Liver (tissue), 9 donors: ENCODE measurements around the gene CACNA1C. TPM values are rescaled to one million over a fixed set of nuclear protein-coding genes. Genes with fewer than 3 reads are reported as not detected.

Experiments used
- DNase-seq: peaks from one replicate; pipeline ENCODE4 v3.0.0-alpha.2; 2017; ENCODE audit warnings: low spot score
- H3K27ac ChIP-seq, 2 donors: one replicate each; pipeline ENCODE4 v1.7.0; 2013; ENCODE audit warnings: inconsistent platforms in 2 of 2, low read length in 2 of 2, control low read depth in 1 of 2, low read depth in 1 of 2, mild to moderate bottlenecking in 1 of 2
- H3K27me3 ChIP-seq, 4 donors: one replicate each; pipeline versions ENCODE4 v1.6.1 to v1.7.0; 2013; ENCODE audit warnings: low read length in 3 of 4, inconsistent platforms in 1 of 4, mild to moderate bottlenecking in 1 of 4, moderate library complexity in 1 of 4; ENCODE audit not compliant: control insufficient read depth in 4 of 4, insufficient read depth in 4 of 4
- H3K36me3 ChIP-seq, 4 donors: one replicate each; pipeline versions ENCODE4 v1.6.1 to v1.7.0; 2013; ENCODE audit warnings: low read length in 3 of 4, mild to moderate bottlenecking in 3 of 4, low read depth in 1 of 4, moderate library complexity in 1 of 4; ENCODE audit not compliant: control insufficient read depth in 4 of 4, insufficient read depth in 3 of 4
- H3K4me1 ChIP-seq, 4 donors: one replicate each; pipeline versions ENCODE4 v1.6.1 to v1.7.0; 2013; ENCODE audit warnings: low read length in 3 of 4, mild to moderate bottlenecking in 3 of 4, moderate library complexity in 1 of 4; ENCODE audit not compliant: control insufficient read depth in 4 of 4, insufficient read depth in 4 of 4
- H3K4me3 ChIP-seq, 3 donors: one replicate each; pipeline versions ENCODE4 v1.6.1 to v1.7.0; 2013; ENCODE audit warnings: low read length in 3 of 3, control low read depth in 1 of 3, low read depth in 1 of 3, mild to moderate bottlenecking in 1 of 3
- H3K9ac ChIP-seq, 2 donors: one replicate each; pipeline ENCODE4 v1.7.0; 2013; ENCODE audit warnings: low read length in 2 of 2, mild to moderate bottlenecking in 2 of 2, moderate library complexity in 2 of 2, control low read depth in 1 of 2, low read depth in 1 of 2
- H3K9me3 ChIP-seq, 4 donors: one replicate each; pipeline versions ENCODE4 v1.6.1 to v1.7.0; 2013; ENCODE audit warnings: low read length in 3 of 4; ENCODE audit not compliant: control insufficient read depth in 4 of 4
- EGR1 ChIP-seq, 2 donors: IDR thresholded peaks; 2 replicates each; pipeline ENCODE4 v1.6.1; 2016 to 2018; ENCODE audit warnings: antibody characterized with exemption in 2 of 2, low read depth in 2 of 2
- FOXA1 ChIP-seq: IDR thresholded peaks from 2 replicates; pipeline ENCODE4 v1.6.1; 2016; ENCODE audit warnings: antibody characterized with exemption
- FOXA2 ChIP-seq: IDR thresholded peaks from 2 replicates; pipeline ENCODE4 v1.6.1; 2016; ENCODE audit warnings: antibody characterized with exemption
- GABPA ChIP-seq, 2 donors: IDR thresholded peaks in 1 of 2; conservative IDR thresholded peaks in 1 of 2; 2 replicates each; pipeline ENCODE4 v1.6.1; 2016; ENCODE audit warnings: antibody characterized with exemption in 2 of 2, mild to moderate bottlenecking in 1 of 2, moderate library complexity in 1 of 2
- HNF4A ChIP-seq, 2 donors: conservative IDR thresholded peaks; 2 replicates each; pipeline ENCODE4 v1.6.1; 2016; ENCODE audit warnings: antibody characterized with exemption in 2 of 2, mild to moderate bottlenecking in 2 of 2
- HNF4G ChIP-seq: IDR thresholded peaks from 2 replicates; pipeline ENCODE4 v1.6.1; 2016; ENCODE audit warnings: antibody characterized with exemption
- JUND ChIP-seq, 2 donors: IDR thresholded peaks; 2 replicates each; pipeline ENCODE4 v1.6.1; 2016; ENCODE audit warnings: antibody characterized with exemption in 2 of 2
- NR2F2 ChIP-seq: IDR thresholded peaks from 2 replicates; pipeline ENCODE4 v1.6.1; 2016; ENCODE audit warnings: antibody characterized with exemption
- RAD21 ChIP-seq, 2 donors: IDR thresholded peaks; 2 replicates each; pipeline ENCODE4 v1.6.1; 2016; ENCODE audit warnings: antibody characterized with exemption in 2 of 2, mild to moderate bottlenecking in 2 of 2
- RXRA ChIP-seq, 2 donors: IDR thresholded peaks; 2 replicates each; pipeline ENCODE4 v1.6.1; 2017 to 2018; ENCODE audit warnings: antibody characterized with exemption in 2 of 2, mild to moderate bottlenecking in 1 of 2
- SP1 ChIP-seq: IDR thresholded peaks from 2 replicates; pipeline ENCODE4 v1.6.1; 2018; ENCODE audit warnings: antibody characterized with exemption, mild to moderate bottlenecking
- TAF1 ChIP-seq: conservative IDR thresholded peaks from 2 replicates; pipeline ENCODE4 v1.6.1; 2016; ENCODE audit warnings: antibody characterized with exemption, mild to moderate bottlenecking
- YY1 ChIP-seq: IDR thresholded peaks from 2 replicates; pipeline ENCODE4 v1.6.1; 2016; ENCODE audit warnings: antibody characterized with exemption, mild to moderate bottlenecking
- WGBS: extraction: QIAGEN DNeasy Blood & Tissue Kit; methylation state at CpG from one replicate; pipeline ENCODE4 v1.1.7; 2013; 5-methylcytosine and 5-hydroxymethylcytosine counted together
- polyA plus RNA-seq, 2 donors: library from polyadenylated mRNA; stranded (reverse) in 1 of 2; unstranded in 1 of 2; fragments of 200-250 nt in 1 of 2; fragments of >200 nt in 1 of 2; fragmentation: Nextera tagmentation in 1 of 2; extraction: Ambion mirVana in 1 of 2; gene quantifications; one replicate each; pipeline versions ENCODE4 v1.2.1 to v1.2.3, GENCODE V29; 2013 to 2015
- total RNA-seq, 2 donors: library from RNA; depleted of rRNA; stranded (reverse); fragments of >200 nt; gene quantifications; one replicate each; pipeline ENCODE4 v1.2.3, GENCODE V29; 2014
- TF ChIP-seq, protein P1 (sequence below): fragments of 150-350 bp; IDR thresholded peaks from 2 replicates; pipeline ENCODE4 v1.5.1; 2017; ENCODE audit warnings: improper control_type of control experiment, low read depth, low read length; ENCODE audit not compliant: missing input control
- TF ChIP-seq, protein P2 (sequence below): IDR thresholded peaks from 2 replicates; pipeline ENCODE4 v1.6.1; 2016; ENCODE audit warnings: antibody characterized with exemption
- TF ChIP-seq, protein P3 (sequence below): IDR thresholded peaks from 2 replicates; pipeline ENCODE4 v1.6.1; 2016; ENCODE audit warnings: antibody characterized with exemption
- TF ChIP-seq, protein P4 (sequence below): IDR thresholded peaks from 2 replicates; pipeline ENCODE4 v1.6.1; 2016; ENCODE audit warnings: antibody characterized with exemption, mild to moderate bottlenecking
- TF ChIP-seq, protein P5 (sequence below): IDR thresholded peaks from 2 replicates; pipeline ENCODE4 v1.6.1; 2016; ENCODE audit warnings: antibody characterized with exemption
- donor health status: healthy.
- donor health status: healthy.
- donor health status: healthy.
- donor health status: healthy.
- donor health status: healthy.

The CACNA1C gene
- total and polyA plus RNA-seq, 4 donors: 0.23 to 1.9 (median 0.41) TPM

- Histone ChIP-seq H3K9ac (no peak overlapping the region), H3K27me3 (no peaks in the 10 kb centered on the region), H3K9me3 (no peaks in the 10 kb centered on the region), H3K36me3 (no peaks in the 10 kb centered on the region), H3K4me1 (no peaks in the 10 kb centered on the region), H3K4me3 (no peak overlapping the region), H3K27ac (no peak overlapping the region)
- 90% methylated on average over 9 of the region's 9 CpGs for WGBS
- TF ChIP-seq, protein P1, sequence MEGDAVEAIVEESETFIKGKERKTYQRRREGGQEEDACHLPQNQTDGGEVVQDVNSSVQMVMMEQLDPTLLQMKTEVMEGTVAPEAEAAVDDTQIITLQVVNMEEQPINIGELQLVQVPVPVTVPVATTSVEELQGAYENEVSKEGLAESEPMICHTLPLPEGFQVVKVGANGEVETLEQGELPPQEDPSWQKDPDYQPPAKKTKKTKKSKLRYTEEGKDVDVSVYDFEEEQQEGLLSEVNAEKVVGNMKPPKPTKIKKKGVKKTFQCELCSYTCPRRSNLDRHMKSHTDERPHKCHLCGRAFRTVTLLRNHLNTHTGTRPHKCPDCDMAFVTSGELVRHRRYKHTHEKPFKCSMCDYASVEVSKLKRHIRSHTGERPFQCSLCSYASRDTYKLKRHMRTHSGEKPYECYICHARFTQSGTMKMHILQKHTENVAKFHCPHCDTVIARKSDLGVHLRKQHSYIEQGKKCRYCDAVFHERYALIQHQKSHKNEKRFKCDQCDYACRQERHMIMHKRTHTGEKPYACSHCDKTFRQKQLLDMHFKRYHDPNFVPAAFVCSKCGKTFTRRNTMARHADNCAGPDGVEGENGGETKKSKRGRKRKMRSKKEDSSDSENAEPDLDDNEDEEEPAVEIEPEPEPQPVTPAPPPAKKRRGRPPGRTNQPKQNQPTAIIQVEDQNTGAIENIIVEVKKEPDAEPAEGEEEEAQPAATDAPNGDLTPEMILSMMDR: no peak
- TF ChIP-seq FOXA1 (no peak), TAF1 (no peak), SP1 (no peak), FOXA2 (no peak)
- DNase-seq: no peak
Observed at GRCh38 chr12:2455410-2455809, 402.6 kb downstream of the CACNA1C start.

DNA sequence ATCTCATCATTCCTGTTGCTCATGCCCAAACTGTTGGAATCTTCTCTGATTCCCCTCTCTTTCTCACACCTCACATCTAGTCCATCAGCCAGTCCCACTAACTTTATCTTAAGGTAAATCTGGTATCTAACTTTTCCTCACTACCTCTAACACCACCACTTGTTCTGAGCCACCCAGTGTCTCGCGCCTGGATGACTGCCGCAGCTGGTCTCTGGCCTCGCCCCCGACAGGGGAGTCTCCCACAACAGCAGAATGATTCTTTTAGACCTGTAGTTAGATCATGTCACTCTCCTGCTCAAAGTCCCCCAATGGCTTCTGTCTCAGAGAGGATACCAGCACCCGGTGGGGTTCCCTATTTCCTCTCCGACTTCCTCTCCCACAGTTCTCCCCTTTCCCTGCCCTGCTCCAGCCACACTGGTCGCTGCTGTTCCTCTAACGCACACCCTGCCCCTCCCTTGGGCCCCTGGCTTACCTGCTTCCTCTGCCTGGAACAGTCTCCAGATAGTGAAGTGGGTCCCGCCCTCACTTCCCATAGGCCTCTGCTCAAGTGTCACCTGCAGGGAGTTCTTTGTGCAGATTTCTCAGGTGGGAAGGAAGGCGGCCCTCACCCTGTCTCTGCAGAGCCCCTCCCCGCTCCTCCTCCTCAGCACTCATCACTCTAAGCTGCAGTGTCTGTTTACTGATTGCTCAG lies 403.5 kb downstream of the CACNA1C start:
- Histone ChIP-seq H3K27ac (no peak overlapping the region), H3K4me3 (no peak overlapping the region), H3K9ac (no peak overlapping the region), H3K27me3 (no peaks in the 10 kb centered on the region), H3K4me1 (no peaks in the 10 kb centered on the region), H3K9me3 (no peaks in the 10 kb centered on the region), H3K36me3 (no peaks in the 10 kb centered on the region)
- no peak for TF ChIP-seq HNF4A (conservative IDR thresholded peaks at IDR 0.05)
- TF ChIP-seq, protein P2, sequence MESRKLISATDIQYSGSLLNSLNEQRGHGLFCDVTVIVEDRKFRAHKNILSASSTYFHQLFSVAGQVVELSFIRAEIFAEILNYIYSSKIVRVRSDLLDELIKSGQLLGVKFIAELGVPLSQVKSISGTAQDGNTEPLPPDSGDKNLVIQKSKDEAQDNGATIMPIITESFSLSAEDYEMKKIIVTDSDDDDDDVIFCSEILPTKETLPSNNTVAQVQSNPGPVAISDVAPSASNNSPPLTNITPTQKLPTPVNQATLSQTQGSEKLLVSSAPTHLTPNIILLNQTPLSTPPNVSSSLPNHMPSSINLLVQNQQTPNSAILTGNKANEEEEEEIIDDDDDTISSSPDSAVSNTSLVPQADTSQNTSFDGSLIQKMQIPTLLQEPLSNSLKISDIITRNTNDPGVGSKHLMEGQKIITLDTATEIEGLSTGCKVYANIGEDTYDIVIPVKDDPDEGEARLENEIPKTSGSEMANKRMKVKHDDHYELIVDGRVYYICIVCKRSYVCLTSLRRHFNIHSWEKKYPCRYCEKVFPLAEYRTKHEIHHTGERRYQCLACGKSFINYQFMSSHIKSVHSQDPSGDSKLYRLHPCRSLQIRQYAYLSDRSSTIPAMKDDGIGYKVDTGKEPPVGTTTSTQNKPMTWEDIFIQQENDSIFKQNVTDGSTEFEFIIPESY: no peak
- TF ChIP-seq, protein P3, sequence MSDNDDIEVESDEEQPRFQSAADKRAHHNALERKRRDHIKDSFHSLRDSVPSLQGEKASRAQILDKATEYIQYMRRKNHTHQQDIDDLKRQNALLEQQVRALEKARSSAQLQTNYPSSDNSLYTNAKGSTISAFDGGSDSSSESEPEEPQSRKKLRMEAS: no peak
- TF ChIP-seq RXRA (IDR thresholded peaks at IDR 0.05): no peak
- TF ChIP-seq EGR1 (IDR thresholded peaks at IDR 0.05; ENCODE audit: low read depth in 2 of 2): no peak
- no peak for TF ChIP-seq FOXA1
- TF ChIP-seq YY1: no peak
- TF ChIP-seq JUND (IDR thresholded peaks at IDR 0.05): no peak
- TF ChIP-seq, protein P1: no peak
- TF ChIP-seq GABPA (IDR thresholded peaks at IDR 0.05 in 1 of 2, conservative IDR thresholded peaks at IDR 0.05 in 1 of 2): no peak
- TF ChIP-seq NR2F2: no peak
- TF ChIP-seq, protein P4, sequence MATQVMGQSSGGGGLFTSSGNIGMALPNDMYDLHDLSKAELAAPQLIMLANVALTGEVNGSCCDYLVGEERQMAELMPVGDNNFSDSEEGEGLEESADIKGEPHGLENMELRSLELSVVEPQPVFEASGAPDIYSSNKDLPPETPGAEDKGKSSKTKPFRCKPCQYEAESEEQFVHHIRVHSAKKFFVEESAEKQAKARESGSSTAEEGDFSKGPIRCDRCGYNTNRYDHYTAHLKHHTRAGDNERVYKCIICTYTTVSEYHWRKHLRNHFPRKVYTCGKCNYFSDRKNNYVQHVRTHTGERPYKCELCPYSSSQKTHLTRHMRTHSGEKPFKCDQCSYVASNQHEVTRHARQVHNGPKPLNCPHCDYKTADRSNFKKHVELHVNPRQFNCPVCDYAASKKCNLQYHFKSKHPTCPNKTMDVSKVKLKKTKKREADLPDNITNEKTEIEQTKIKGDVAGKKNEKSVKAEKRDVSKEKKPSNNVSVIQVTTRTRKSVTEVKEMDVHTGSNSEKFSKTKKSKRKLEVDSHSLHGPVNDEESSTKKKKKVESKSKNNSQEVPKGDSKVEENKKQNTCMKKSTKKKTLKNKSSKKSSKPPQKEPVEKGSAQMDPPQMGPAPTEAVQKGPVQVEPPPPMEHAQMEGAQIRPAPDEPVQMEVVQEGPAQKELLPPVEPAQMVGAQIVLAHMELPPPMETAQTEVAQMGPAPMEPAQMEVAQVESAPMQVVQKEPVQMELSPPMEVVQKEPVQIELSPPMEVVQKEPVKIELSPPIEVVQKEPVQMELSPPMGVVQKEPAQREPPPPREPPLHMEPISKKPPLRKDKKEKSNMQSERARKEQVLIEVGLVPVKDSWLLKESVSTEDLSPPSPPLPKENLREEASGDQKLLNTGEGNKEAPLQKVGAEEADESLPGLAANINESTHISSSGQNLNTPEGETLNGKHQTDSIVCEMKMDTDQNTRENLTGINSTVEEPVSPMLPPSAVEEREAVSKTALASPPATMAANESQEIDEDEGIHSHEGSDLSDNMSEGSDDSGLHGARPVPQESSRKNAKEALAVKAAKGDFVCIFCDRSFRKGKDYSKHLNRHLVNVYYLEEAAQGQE: no peak
- TF ChIP-seq, protein P5, sequence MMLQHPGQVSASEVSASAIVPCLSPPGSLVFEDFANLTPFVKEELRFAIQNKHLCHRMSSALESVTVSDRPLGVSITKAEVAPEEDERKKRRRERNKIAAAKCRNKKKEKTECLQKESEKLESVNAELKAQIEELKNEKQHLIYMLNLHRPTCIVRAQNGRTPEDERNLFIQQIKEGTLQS: no peak
- no peak for TF ChIP-seq HNF4G
- TF ChIP-seq RAD21 (IDR thresholded peaks at IDR 0.05): no peak
- TF ChIP-seq TAF1: no peak
- no peak for DNase-seq
- 80% methylated on average over 12 of the region's 12 CpGs for WGBS
